HG02610 (cell line): Measurements from ENCODE around the gene CALHM6.

Experiments used
- ATAC-seq: cut with Tn5 transposase; IDR thresholded peaks from one replicate; pipeline ENCODE4 v1.9.1; 2021; ENCODE audit warnings: mild to moderate bottlenecking, moderate library complexity; ENCODE audit not compliant: unreplicated experiment

CALHM6 gene

DNA sequence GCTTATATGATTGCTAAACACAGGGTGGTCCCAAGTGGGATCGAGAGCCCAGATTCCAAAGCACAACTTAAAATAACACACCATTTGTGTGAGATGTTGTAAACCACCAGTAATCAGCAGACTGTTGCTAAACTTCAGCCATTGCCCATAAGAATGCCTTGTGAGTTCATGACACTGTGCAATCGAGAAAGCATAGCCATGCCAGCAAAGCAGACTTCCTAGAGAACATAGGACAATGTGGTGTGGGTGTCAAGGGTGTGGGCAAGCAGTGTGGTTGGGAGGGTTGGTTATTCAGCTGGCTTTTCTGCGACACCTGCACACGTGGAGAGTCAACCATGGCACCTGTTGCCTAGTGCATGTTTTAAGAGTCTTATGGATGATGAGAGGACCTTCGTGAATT, 16.1 kb upstream of the CALHM6 start:
- no peak for ATAC-seq

DNA sequence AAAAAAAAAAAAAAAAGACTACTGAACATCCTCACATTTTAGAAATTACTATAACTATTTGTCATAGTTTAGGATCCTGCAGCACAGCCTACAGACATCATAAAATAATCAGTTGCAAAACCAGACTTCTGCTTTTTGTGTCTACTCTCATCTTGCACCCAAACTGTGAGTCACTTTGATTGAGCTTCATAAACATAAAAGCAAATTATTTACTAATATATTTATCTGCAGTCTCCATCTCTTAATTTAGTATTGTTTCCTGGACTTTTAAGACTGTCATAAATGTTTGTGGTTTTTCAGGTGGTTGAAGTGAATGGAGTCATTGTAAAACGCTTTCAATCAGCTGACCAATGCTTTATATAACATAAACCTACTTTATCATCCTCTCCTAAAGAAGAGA, 14.8 kb upstream of the CALHM6 start:
- no peak for ATAC-seq

DNA sequence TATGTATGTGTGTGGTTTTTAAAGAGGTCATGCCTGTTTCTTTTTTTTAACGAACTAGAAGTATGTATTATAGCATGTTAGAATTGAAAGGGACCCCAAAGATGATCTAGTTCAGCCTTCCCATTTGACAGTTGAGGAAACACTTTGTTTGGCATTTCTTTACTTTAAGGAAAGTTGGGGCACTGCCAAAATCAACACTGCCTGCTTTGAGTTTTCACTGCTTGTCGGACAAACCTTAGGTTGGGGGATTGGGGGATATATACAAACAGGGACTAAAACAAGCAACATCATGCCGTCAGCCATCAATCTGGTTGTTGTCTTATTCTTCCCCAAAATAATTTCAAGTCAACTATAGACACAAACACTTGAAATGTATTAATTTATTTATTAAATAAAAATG, 14.1 kb upstream of the CALHM6 start:
- ATAC-seq: no peak

DNA sequence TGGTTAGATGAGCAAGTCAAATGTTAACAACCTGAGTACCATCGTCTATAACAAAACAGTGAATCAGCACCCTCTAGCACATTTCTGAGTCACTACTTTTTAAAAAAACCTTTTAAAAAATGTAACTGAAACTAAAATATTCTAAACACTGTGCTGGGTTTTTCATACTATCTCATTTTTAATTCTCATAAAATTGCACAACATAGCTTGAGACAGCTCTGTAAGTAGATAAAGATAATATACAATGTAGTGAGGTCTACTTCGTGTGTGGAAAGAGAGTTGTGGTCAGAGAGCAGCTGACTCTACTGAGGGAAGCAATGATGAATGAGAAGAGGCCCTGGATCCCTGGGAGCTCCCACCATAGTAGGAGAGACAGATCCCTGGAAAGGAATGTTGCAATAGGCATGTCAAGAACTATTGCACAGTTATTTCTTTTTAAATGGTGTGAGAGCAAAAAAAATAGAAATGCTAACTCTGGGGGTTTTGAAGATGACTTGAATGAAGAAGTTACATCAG, 13.6 kb upstream of the CALHM6 start:
- no peak for ATAC-seq

DNA sequence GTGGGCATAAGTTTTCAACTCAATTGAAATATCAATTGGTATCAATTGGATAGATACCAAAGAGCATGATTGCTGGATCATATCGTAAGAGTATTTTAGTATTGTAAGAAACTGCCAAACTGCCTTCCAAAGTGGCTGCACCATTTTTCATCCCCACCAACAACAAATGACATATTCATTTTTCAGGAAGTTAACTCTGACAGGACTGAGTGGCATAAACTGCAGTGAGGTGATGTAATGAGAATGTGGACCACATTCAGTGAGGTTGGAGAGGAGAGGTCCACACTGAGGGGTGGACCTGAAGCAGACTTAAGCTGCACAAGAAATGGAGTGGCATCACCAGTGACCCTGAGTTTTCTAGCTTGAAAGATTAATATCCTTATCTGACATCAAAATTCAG, 11.6 kb upstream of the CALHM6 start:
- no peak for ATAC-seq

DNA sequence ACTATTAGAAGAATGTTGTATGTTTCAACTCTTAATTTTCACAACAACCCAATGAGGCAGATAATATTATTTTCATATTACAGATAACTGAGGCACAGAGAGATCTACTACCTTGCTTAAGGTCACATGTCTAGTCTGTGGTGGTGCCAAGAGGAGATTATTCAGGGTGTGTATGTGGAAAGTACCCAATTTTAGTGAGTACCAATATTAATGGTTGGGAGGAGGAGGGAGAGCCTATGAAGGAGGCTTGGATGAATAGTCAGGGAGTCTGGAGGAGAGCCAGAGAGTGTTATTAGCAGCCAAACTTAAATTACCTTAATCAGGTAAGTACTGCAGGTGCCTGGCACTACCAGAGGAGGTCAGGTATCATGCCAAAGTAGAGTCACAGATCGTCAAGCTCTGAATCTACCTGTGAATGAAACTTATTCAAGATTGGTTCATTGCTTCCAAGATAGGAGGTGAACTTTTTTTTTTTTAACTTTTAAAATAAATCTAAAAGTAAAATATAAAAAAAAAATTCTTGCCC, 10.9 kb upstream of the CALHM6 start:
- ATAC-seq: no peak

DNA sequence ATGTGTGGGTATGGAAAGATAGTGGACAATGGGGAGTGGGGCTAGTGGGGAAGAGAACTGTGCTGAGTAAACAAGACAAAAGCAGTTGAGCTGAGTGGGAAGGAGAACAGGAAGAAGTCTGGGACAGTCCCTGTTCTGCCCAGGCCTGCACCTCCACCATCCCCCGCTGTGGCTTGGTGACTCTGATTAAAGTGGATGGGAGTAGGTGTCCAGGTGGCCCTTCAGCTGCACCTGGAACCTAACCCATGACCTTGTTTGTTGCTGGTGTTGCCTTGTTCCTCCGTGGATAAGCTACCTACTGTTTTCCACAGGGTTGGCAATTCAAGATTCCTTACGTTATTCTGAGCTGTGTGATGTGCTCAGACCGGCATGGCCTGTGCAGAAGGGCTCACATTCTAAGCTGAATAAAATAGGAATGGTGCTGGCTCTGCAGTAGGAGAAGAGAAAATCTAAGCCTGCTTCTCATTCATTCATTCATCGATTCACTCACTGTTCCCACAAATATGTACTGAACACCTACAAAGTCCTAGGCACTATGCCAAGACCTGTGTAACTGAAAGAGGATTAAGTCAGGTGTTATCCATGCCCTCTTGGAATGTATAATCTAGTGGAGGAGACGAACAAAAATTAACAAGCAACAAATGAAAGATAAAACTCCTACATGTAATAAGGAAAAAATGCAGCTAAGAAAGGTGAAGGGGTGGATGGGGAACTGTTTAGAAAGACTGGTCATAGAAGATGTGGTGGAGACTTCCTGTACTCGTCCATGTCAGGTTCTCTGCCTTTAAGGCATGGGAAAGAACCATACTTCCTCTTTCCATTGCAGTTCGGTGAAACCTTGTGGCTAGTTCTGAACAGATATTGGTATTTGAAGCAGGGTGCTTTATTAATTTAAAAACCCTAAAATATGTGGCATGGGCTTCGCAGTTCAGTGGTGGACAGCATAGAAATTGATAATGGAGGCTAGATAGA, 10.1 kb upstream of the CALHM6 start:
- peak; percentile 90 for ATAC-seq

DNA sequence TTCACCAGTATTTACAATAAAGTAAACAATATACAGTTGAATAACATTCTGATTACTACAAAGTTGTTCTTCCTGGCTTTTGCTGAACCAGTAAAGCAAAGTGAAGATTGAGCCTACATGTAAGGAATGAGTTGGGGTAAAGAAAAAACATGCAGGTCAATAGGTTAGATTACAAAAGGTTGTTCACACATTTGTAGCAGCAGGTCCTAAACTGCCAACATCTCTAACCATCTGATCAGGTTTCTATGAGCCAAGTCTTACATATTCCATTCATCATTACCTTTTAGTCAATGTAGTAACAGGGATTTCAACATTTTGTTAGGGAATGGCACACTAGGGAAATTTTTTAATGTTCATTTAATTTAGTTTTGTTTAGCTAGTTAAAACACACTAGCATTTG, 9.3 kb upstream of the CALHM6 start:
- ATAC-seq: no peak

DNA sequence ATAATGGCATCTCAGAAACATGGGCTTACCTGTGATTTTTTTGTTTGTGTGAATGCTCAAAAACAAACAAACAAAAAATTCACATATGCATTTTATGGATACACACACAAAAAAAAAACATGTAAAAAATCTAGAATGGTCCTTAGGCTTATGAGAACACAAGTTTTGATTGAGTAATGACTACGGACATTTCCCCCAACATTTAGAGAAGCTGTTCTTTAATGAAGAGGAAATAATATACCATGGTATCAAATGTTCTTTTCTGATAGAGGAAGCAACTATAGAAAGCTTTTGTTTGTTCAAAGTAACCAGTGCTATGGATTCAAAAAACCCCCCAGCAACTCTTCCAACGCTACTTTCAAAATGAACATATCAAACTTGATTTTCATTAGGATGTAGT, 8.6 kb upstream of the CALHM6 start:
- no peak for ATAC-seq

DNA sequence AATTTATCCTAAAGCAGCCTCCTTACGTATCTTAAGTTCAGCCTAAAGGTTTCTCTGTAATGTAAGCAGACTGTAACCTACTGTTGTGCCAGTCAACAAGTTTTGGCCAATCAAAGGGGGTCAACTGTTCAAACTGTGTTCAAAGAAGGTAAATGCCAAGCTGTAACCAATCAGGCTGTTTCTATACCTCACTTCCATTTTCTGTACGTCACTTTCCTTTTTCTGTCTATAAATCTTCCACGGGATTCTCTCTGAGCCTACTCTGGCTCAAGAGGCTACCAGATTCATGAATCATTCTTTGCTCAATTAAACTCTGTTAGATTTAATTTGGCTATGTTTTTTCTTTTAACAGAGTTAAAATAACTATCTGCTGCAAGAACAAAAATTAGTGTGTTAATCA, 5.1 kb upstream of the CALHM6 start:
- no peak for ATAC-seq

DNA sequence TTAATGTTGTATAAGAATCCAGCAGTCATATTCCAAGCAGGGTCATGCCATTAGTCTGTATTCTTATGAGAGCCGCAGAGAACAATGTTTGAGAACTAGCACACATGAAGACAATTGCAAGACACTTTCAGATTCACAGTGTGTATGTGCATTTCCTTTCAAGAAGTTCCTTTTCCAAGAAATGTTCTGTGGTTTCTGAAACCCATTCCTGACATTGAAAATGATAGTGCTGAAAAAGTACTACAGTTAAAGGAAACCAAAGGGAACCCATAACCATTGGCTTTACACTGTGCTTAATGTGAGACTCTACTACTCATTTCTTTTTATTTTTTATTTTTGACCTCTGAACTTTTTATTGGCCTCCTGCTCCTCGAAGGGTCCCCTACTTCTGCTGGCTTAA, 4.2 kb upstream of the CALHM6 start:
- ATAC-seq: no peak

DNA sequence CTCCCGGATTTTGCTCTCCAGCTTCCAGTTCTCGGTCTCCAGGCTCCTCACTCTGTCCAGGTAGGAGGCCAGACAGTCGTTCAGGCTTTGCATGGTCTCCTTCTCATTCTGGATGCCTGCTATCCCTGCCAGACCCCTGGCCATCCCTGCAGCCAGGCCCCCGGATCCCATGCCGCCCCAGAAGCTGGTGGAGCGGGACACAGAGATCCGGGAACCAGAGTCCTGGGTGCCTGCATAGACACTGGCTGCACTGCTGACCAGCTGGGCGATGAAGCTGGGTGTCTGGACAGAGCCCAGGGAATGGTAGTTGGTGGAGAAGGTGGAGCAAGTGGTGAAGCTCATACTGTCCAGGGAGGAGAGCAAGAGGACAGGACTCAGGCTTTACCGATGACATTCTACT, 2.9 kb upstream of the CALHM6 start:
- no peak for ATAC-seq

DNA sequence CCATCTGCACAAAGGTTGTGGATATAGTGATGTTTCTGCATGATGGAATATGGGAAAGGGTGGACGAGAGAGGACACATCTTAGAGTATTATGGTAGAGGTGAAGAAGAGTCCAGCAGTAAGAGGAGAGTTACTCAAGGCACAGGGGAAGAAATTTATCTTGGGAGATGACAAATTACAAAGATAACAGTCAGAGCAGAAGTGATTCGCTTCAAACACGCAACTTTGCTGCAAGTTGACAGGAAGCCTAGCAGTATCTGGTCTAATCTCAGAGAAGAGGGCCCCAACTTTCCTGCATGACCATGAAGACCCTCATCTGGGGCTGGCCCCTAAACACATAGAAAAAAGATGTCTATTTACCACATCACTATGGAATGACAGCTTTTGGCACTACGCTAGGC, 1.2 kb upstream of the CALHM6 start:
- no peak for ATAC-seq

DNA sequence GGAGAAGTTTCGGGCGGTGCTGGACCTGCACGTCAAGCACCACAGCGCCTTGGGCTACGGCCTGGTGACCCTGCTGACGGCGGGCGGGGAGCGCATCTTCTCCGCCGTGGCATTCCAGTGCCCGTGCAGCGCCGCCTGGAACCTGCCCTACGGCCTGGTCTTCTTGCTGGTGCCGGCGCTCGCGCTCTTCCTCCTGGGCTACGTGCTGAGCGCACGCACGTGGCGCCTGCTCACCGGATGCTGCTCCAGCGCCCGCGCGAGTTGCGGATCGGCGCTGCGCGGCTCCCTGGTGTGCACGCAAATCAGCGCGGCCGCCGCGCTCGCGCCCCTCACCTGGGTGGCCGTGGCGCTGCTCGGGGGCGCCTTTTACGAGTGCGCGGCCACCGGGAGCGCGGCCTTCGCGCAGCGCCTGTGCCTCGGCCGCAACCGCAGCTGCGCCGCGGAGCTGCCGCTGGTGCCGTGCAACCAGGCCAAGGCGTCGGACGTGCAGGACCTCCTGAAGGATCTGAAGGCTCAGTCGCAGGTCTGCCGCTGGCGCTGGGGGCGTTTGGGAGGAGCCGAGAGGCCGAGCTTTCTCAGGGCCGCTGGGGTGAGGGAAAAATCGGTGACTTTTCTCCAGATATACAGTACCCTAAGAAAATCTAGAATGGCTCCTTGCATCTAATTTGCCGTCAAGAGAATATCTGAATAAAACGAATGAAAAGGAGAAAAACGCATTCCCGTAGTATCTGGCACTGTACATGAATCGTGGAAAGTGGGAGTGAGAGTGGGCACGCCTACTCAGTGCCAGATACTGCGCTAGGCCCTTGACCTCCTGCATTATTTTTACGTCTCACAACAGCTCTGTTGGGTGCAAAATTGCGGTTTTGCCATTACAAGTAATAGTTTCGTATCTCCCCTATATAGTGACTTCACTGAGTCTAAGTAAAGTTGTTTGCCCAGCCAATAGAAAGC, 1.0 kb downstream of the CALHM6 start:
- peak; percentile 78 for ATAC-seq

DNA sequence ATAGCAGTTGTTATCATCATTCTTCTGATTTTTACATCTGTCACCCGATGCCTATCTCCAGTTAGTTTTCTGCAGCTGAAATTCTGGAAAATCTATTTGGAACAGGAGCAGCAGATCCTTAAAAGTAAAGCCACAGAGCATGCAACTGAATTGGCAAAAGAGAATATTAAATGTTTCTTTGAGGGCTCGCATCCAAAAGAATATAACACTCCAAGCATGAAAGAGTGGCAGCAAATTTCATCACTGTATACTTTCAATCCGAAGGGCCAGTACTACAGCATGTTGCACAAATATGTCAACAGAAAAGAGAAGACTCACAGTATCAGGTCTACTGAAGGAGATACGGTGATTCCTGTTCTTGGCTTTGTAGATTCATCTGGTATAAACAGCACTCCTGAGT, 2.1 kb downstream of the CALHM6 start:
- no peak for ATAC-seq

DNA sequence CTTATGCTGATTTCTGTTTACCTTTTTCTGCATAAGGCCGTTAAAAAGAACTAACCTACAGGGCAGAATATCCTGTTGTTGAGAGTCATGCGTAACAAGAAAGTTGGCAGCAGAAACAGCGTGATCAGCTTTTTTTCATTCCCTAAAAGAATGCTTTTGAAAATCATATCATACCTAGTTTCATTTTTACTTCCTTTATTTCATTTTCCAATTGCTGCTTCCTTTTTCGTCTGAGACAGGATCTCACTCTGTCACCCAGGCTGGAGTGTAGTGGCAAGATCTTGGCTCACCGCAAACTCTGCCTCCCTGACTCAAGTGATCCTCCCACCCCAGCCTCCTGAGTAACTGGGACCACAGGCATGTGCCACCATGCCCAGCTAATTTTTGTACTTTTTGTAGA, 4.1 kb downstream of the CALHM6 start:
- ATAC-seq: no peak

DNA sequence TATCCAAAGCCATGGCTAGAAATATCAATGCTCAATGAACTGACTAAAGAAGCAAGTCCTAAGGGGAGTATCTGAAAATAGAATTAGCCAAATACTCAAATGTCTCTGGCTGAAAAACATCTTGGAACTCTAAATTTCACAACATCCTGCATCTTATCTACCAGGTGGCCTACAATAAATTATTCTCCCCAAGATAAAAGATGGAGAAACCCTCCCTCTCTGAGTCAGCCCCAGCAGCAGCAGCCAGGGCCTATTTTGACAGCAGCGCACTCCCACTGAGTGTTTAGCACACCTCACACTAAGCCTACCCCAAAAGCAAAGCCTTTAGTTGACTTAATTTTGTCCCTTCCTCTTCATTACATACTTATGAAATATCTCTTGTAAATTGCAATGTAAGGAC, 5.9 kb downstream of the CALHM6 start:
- no peak for ATAC-seq

DNA sequence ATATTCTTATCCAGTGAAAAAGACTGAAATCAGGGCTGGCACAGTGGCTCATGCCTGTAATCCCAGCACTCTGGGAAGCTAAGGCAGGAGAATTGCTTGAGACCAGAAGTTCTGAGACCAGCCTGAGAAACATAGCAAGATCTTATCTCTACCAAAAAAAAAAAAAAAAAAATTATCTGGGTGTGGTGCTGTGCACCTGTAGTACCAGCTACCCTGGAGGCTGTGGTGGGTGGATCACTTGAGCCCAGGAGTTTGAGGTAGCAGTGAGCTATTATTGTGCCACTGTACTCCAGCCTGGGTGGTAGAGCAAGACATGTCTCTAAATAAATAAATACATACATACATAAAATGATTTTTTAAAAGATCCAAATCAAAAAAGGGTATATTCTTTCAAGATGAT, 6.3 kb downstream of the CALHM6 start:
- no peak for ATAC-seq

DNA sequence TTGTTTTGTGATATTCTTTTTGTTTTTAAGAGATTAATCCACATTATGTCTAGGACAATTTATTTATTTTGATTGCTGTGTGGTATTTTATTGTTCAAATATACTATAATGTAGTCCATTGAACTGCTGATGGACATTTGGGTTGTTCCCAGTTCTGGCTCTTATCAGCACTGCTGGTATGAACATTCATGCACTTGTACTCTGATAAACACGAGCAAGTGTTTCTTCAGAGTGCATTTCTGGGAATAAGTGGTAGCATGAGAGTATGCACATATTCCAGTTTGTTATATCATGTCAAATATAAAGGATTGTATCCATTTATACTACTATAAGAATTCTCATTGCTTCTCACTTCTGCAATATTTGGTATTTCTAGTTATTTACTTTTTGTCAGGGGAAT, 7.1 kb downstream of the CALHM6 start:
- ATAC-seq: no peak

DNA sequence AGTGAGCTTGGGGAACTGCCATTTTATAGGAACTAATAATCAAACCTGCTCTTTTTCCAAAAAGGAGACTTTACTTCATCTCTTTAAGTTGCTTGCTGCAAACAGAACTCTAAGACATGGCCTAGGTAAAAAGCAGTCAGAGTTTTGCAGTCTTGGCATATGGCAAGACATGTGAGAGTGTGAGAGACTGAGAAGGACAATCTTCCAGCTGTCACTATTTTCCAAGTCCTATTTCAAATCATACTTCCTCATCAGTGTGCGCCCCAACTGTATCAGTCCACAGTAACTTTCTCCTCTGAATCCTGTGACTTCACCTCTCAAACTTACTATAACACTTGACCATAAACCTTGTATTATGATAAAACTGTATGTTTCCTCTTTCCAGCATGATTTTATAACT, 10.4 kb downstream of the CALHM6 start:
- ATAC-seq: no peak

DNA sequence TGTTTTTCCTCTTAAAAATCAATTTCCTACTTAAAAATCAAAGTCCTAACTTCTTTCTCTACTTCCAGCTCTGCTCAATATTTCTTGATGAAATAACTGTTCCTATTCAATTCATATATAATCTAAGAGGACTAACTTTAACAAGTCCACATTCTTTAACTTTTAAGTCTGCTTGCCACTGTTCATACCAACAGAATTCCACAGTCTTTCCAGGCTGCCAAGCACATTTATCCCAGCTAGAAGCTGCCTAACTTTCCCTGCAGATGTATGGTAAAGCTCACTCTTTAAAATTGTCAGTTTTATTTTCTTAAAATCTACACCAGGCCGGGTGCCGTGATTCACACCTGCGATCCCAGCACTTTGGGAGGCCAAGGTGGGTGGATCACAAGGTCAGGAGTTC, 11.5 kb downstream of the CALHM6 start:
- ATAC-seq: no peak
